ENCODE measurements around the gene FBLN1. TPM values are rescaled to one million over a fixed set of nuclear protein-coding genes. Genes with fewer than 3 reads are reported as not detected.

FBLN1 gene
- polyA plus RNA-seq, 3 donors: 0.03 to 0.17 TPM; not detected in 1

DNA sequence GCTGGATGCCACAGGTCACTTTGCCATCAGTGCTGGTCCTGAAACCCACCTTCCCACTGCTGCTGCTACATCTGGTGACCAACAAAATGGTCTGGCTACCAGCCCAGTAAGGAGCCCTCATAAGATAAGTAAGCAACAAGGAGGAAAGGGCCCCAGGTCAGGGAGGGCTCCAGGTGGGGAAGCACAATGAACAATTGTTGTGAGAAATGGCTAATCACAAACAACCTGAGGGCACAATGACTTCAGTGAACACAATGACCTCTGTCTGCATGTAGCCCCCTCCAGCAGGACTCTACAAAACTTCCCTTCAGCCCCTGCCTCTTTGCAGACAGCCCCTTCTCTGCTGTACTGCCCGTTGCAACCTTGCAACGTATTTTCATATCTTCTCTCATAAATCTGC is 19.4 kb upstream of the FBLN1 start:
- Histone ChIP-seq H3K27ac (ENCODE audit: low read depth in 1 of 2, low read length in 2 of 2) (no peak overlapping the region), H3K4me1 (ENCODE audit: control insufficient read depth in 1 of 2, insufficient read depth in 2 of 2, low read length in 2 of 2) (no peaks in the 10 kb centered on the region), H3K79me2 (ENCODE audit: insufficient read depth, low read length) (no peaks in the 10 kb centered on the region), H3K36me3 (replicated peaks in 1 of 2; ENCODE audit: control insufficient read depth in 1 of 2, insufficient read depth in 2 of 2, low read length in 2 of 2) (no peaks in the 10 kb centered on the region), H3K9ac (ENCODE audit: insufficient read depth, low read length, poor library complexity, severe bottlenecking) (no peak overlapping the region), H2AFZ (ENCODE audit: insufficient read depth, low read depth, low read length, poor library complexity, severe bottlenecking) (no peak overlapping the region), H4K20me1 (ENCODE audit: insufficient read depth, low read length) (no peaks in the 10 kb centered on the region), H3K4me3 (replicated peaks in 1 of 3; ENCODE audit: low read depth in 2 of 3, low read length in 3 of 3) (no peak overlapping the region), H3K4me2 (replicated peaks; ENCODE audit: extremely low read depth, low read length, poor library complexity, severe bottlenecking) (no peak overlapping the region), H3K9me3 (replicated peaks in 1 of 2; ENCODE audit: control insufficient read depth in 1 of 2, insufficient read depth in 1 of 2, low read length in 2 of 2) (peaks cover 8 to 10% of the 10 kb centered on the region in 2 donors), H3K27me3 (ENCODE audit: control insufficient read depth in 2 of 2, insufficient read depth in 2 of 2, low read length in 2 of 2) (no peaks in the 10 kb centered on the region)
- intact Hi-C loops (cut with micrococcal nuclease): no loop called here
- H3K4me1 Mint-ChIP-seq: no peaks in the 10 kb centered on the region
- H3K4me3 Mint-ChIP-seq: no peak overlapping the region
- no peak overlapping the region for H3K27ac Mint-ChIP-seq
- TF ChIP-seq, protein P1, sequence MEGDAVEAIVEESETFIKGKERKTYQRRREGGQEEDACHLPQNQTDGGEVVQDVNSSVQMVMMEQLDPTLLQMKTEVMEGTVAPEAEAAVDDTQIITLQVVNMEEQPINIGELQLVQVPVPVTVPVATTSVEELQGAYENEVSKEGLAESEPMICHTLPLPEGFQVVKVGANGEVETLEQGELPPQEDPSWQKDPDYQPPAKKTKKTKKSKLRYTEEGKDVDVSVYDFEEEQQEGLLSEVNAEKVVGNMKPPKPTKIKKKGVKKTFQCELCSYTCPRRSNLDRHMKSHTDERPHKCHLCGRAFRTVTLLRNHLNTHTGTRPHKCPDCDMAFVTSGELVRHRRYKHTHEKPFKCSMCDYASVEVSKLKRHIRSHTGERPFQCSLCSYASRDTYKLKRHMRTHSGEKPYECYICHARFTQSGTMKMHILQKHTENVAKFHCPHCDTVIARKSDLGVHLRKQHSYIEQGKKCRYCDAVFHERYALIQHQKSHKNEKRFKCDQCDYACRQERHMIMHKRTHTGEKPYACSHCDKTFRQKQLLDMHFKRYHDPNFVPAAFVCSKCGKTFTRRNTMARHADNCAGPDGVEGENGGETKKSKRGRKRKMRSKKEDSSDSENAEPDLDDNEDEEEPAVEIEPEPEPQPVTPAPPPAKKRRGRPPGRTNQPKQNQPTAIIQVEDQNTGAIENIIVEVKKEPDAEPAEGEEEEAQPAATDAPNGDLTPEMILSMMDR (IDR thresholded peaks at IDR 0.05): no peak
- H3K27me3 Mint-ChIP-seq (ENCODE audit: low read depth in 3 of 3): peaks cover 2 to 8% (median 7%) of the 10 kb centered on the region in 3 donors
- no peaks in the 10 kb centered on the region for H3K36me3 Mint-ChIP-seq
- WGBS (ENCODE audit: insufficient coverage): 100% methylated on average over 2 of the region's 2 CpGs
- DNase-seq: no peak
- H3K9me3 Mint-ChIP-seq: peaks cover 6 to 29% (median 13%) of the 10 kb centered on the region in 7 donors

DNA sequence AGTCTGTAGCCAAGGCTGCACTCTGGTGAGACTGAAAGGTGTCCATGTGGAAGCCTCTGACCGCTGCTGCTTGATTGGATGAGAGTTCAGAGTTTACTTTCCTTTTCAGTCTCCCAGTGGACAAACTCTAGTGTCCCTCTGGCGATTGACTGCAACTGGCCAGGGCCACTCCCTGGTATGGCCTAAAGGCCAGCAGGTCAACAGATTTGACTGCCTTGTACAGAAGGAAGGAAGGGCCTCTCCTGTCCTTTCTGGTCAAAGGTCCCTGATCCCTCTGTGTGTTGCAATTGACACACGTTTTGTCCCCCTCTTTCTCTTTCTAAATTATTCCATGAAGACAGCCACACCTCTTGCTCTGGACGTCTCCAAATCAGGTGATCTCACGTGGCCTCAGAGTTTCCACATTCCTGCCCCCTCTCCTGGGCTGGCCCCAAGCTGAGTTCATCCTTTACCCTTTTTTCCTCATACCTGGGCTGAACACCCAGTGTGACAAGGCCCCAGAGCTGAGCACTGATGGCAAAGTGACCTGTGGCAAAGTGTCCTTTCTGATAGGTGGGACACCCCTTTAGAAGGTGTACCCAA is 18.7 kb upstream of the FBLN1 start:
- H2AFZ ChIP-seq (ENCODE audit: insufficient read depth, low read depth, low read length, poor library complexity, severe bottlenecking): no peak overlapping the region
- TF ChIP-seq, protein P1 (IDR thresholded peaks at IDR 0.05): no peak
- H3K79me2 ChIP-seq (ENCODE audit: insufficient read depth, low read length): no peaks in the 10 kb centered on the region
- H4K20me1 ChIP-seq (ENCODE audit: insufficient read depth, low read length): no peaks in the 10 kb centered on the region
- Mint-ChIP-seq H3K4me1 (no peaks in the 10 kb centered on the region), H3K4me3 (no peak overlapping the region), H3K27ac (no peak overlapping the region), H3K36me3 (no peaks in the 10 kb centered on the region), H3K9me3 (peaks cover 7 to 30% (median 19%) of the 10 kb centered on the region in 7 donors), H3K27me3 (ENCODE audit: low read depth in 3 of 3) (peaks cover 2 to 9% (median 8%) of the 10 kb centered on the region in 3 donors)
- H3K4me1 ChIP-seq (ENCODE audit: control insufficient read depth in 1 of 2, insufficient read depth in 2 of 2, low read length in 2 of 2): no peaks in the 10 kb centered on the region
- intact Hi-C loops (cut with micrococcal nuclease): no loop called here
- no peak overlapping the region for H3K27ac ChIP-seq (ENCODE audit: low read depth in 1 of 2, low read length in 2 of 2)
- no peak overlapping the region for H3K9ac ChIP-seq (ENCODE audit: insufficient read depth, low read length, poor library complexity, severe bottlenecking)
- DNase-seq: no peak
- H3K4me2 ChIP-seq (replicated peaks; ENCODE audit: extremely low read depth, low read length, poor library complexity, severe bottlenecking): no peak overlapping the region
- H3K36me3 ChIP-seq (replicated peaks in 1 of 2; ENCODE audit: control insufficient read depth in 1 of 2, insufficient read depth in 2 of 2, low read length in 2 of 2): no peaks in the 10 kb centered on the region
- no peak overlapping the region for H3K4me3 ChIP-seq (replicated peaks in 1 of 3; ENCODE audit: low read depth in 2 of 3, low read length in 3 of 3)
- no peaks in the 10 kb centered on the region for H3K27me3 ChIP-seq (ENCODE audit: control insufficient read depth in 2 of 2, insufficient read depth in 2 of 2, low read length in 2 of 2)
- 87% methylated on average over 5 of the region's 5 CpGs for WGBS (ENCODE audit: insufficient coverage)
- H3K9me3 ChIP-seq (replicated peaks in 1 of 2; ENCODE audit: control insufficient read depth in 1 of 2, insufficient read depth in 1 of 2, low read length in 2 of 2): peaks cover 8 to 10% of the 10 kb centered on the region in 2 donors

Measured in CD14-positive monocyte (primary cell).